HUES6 (cell line): ENCODE measurements around the gene PHF2.

Experiments
- H3K27ac ChIP-seq: 2 replicates; pipeline ENCODE4 v1.7.0; 2013; ENCODE audit warnings: low read depth, mild to moderate bottlenecking, low read length, inconsistent platforms
- H3K27me3 ChIP-seq: 2 replicates; pipeline ENCODE4 v1.6.1; 2013; ENCODE audit warnings: low read length; ENCODE audit not compliant: control insufficient read depth, insufficient read depth
- H3K36me3 ChIP-seq: 2 replicates; pipeline ENCODE4 v1.6.1; 2013; ENCODE audit warnings: low read length; ENCODE audit not compliant: control insufficient read depth, insufficient read depth
- H3K4me1 ChIP-seq: 2 replicates; pipeline ENCODE4 v1.6.1; 2013; ENCODE audit warnings: low read length; ENCODE audit not compliant: control insufficient read depth, insufficient read depth
- H3K4me3 ChIP-seq: 2 replicates; pipeline ENCODE4 v1.5.1; 2013; ENCODE audit warnings: low read depth, low read length
- H3K9ac ChIP-seq: one replicate; pipeline ENCODE4 v1.6.1; 2013; ENCODE audit warnings: mild to moderate bottlenecking, low read length
- H3K9me3 ChIP-seq: 2 replicates; pipeline ENCODE4 v1.6.1; 2013; ENCODE audit warnings: low read depth, low read length; ENCODE audit not compliant: control insufficient read depth, insufficient read depth

Gene PHF2

DNA sequence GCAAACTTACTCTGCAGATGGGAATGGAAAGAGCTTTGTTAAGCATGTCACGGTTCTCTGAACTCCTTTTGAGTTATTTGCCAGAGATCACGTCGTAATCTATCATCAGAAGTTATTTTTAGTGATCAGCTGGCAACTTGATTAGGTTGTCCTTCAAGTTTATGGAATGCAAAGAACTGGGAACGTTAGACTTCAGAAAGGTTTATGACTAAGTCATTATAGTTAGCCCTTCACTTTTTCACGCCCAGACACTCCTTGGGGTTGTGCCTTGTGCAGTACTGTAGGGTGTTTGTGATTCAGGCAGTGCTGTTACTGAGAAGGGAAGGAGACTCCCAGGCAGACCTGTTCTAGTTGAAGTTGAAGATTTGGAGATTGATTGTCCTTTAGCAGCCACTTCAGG lies 26.8 kb upstream of the PHF2 start:
- Histone ChIP-seq H3K4me3 (no peak overlapping the region), H3K9ac (no peak overlapping the region), H3K4me1 (peaks cover 4% of the 10 kb centered on the region), H3K36me3 (peaks cover 71% of the 10 kb centered on the region), H3K9me3 (no peaks in the 10 kb centered on the region), H3K27me3 (no peaks in the 10 kb centered on the region), H3K27ac (no peak overlapping the region)

DNA sequence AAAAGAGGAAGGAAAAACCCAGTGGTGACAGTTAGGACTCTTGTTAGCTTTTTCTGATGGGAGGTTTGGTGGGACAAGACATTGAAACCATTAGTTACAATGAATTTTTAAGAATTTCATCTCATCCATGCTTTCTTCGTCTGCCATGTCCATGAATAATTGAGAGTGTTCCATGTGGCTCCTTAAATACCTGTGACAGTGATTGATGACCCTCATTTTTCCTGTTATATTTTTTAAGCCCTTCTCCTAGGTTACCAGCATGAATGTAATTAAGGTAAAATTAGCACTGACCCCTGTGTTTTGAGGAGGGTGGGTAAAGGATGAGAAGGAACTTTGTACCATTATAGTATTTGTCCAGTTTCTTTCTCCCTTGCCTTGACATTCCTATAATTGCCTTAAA lies 23.5 kb upstream of the PHF2 start:
- Histone ChIP-seq H3K4me3 (no peak overlapping the region), H3K27me3 (no peaks in the 10 kb centered on the region), H3K9me3 (no peaks in the 10 kb centered on the region), H3K36me3 (peaks cover 71% of the 10 kb centered on the region), H3K9ac (no peak overlapping the region), H3K4me1 (peaks cover 14% of the 10 kb centered on the region), H3K27ac (no peak overlapping the region)

DNA sequence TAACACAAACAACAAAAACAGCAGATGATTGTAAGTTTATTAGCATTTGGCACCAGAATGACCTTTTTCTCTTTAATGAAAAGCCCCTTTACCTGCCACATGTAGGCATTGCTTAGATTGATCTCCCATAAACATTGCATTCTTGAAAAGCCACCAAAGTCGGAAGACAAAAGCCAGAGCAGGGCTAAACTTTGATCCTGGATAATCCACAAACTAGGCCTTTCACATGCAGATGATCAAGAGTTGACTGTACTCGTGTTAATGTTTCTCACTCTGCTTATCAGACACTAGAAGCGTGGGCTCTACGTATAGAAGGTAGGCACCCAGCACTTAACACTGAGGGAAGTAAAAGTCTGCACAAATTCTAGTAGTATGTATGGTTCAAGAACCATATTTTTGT lies 21.0 kb upstream of the PHF2 start:
- Histone ChIP-seq H3K4me1 (peaks cover 14% of the 10 kb centered on the region), H3K9ac (no peak overlapping the region), H3K36me3 (peaks cover 83% of the 10 kb centered on the region), H3K9me3 (no peaks in the 10 kb centered on the region), H3K4me3 (no peak overlapping the region), H3K27ac (no peak overlapping the region), H3K27me3 (no peaks in the 10 kb centered on the region)

- Histone ChIP-seq H3K27me3 (no peaks in the 10 kb centered on the region), H3K4me3 (no peak overlapping the region), H3K9me3 (no peaks in the 10 kb centered on the region), H3K9ac (no peak overlapping the region), H3K4me1 (peaks cover 14% of the 10 kb centered on the region), H3K27ac (no peak overlapping the region), H3K36me3 (peaks cover 82% of the 10 kb centered on the region)
These were observed 18.8 kb upstream of the PHF2 start for GRCh38 chr9:93557366-93558137.

DNA sequence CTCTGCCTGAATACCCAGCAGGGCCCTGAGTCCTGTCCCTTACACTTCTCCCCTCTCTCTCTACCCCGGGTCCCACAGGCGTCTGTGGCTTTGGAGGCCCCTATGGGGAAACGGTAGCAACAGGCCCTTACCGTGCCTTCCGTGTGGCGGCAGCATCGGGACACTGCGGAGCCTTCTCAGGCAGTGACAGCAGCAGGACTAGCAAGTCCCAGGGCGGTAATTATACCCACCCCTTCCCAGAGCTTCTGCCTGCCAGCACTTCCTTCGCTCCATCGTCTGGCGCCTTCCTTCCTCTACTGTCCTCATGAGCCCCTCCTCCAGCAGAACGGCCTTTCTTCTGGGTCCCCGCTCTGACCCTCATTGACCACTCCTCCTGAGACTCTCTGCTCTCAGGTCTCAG lies 17.9 kb upstream of the PHF2 start:
- Histone ChIP-seq H3K4me1 (peaks cover 14% of the 10 kb centered on the region), H3K9me3 (no peaks in the 10 kb centered on the region), H3K27ac (no peak overlapping the region), H3K27me3 (no peaks in the 10 kb centered on the region), H3K9ac (no peak overlapping the region), H3K4me3 (no peak overlapping the region), H3K36me3 (peaks cover 82% of the 10 kb centered on the region)

DNA sequence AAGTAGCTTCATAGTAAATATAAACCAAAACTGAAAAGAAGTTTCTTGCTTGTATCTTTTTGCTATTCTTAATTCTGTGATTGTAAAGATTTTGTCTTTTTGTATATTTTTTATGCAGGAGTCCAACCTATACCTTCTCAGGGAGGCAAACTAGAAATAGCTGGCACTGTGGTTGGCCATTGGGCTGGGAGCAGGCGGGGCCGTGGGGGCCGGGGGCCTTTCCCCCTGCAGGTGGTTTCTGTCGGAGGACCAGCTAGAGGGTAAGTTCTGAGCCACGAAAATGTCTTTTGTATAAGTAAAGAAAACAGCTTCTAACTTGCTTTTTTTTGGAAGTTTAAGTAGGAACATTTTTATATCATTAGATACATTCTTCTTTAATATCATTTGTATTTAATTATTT lies 15.4 kb upstream of the PHF2 start:
- H3K27me3 ChIP-seq = no peaks in the 10 kb centered on the region
- no peak overlapping the region for H3K27ac ChIP-seq
- no peaks in the 10 kb centered on the region for H3K9me3 ChIP-seq
- no peaks in the 10 kb centered on the region for H3K4me1 ChIP-seq
- H3K4me3 ChIP-seq = no peak overlapping the region
- no peak overlapping the region for H3K9ac ChIP-seq
- peaks cover 75% of the 10 kb centered on the region for H3K36me3 ChIP-seq

GRCh38 chr9:93562157-93562556 lies 14.2 kb upstream of the PHF2 start:
- H3K9me3 ChIP-seq = no peaks in the 10 kb centered on the region
- no peak overlapping the region for H3K27ac ChIP-seq
- H3K9ac ChIP-seq = no peak overlapping the region
- H3K36me3 ChIP-seq = peaks cover 68% of the 10 kb centered on the region
- peaks cover 4% of the 10 kb centered on the region; the same call in 1 of the 2 replicates for H3K4me1 ChIP-seq
- no peak overlapping the region for H3K4me3 ChIP-seq
- H3K27me3 ChIP-seq = no peaks in the 10 kb centered on the region

GRCh38 chr9:93565089-93565488 lies 11.3 kb upstream of the PHF2 start:
- H3K4me3 ChIP-seq = no peak overlapping the region
- H3K27me3 ChIP-seq = no peaks in the 10 kb centered on the region
- H3K4me1 ChIP-seq = peaks cover 12% of the 10 kb centered on the region; the same call in 1 of the 2 replicates
- H3K9me3 ChIP-seq = no peaks in the 10 kb centered on the region
- H3K27ac ChIP-seq = no peak overlapping the region
- H3K36me3 ChIP-seq = peaks cover 42% of the 10 kb centered on the region
- no peak overlapping the region for H3K9ac ChIP-seq

DNA sequence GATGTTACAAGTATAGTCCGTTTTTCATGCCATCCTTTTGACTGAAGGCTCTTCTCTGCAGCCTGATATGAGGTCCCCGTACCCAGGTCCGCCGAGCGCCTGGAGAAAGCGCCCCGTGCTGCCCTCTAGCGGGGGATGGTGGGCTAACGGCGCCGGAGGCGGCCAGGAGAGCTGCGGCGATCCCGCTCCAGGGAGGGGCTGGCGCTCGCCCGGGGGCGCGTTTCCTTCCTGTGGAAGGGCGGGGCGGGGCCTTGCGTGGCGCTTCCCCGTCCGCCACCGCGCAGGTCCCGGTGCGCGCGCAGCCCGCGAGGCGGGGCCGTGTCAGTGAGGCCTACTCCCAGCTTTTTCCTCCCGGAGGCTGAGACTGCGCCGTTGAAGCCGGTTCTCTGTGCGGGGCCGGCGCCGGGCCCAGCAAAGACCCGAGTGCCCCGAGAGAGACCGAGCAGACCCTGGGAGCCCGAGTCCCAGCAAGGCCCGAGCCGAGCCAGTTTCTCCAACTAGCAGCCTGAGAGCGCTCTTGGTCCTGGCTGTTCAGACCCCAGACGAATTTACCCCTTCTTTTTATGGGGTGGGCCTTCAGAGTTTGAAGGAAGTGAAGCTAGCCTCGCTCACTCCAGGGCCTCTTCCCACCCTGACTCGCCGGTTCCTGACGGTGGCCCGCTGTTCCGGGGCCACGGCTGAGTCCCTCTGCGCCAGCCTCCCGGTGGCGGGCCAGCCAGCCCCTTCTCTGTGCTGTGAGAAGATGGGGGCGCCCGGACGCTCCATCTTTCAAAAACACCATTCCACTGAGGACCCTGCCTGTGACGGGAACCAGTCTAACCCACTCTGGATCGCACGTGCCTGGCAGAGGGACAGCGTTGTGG lies 9.7 kb upstream of the PHF2 start:
- Histone ChIP-seq H3K4me1 (peaks cover 12% of the 10 kb centered on the region; the same call in 1 of the 2 replicates), H3K27ac (peak overlapping the region; percentile 89; the same call in 1 of the 2 replicates), H3K9ac (peak overlapping the region; percentile 91), H3K9me3 (peaks cover 5% of the 10 kb centered on the region; the same call in 1 of the 2 replicates), H3K36me3 (peaks cover 29% of the 10 kb centered on the region), H3K27me3 (no peaks in the 10 kb centered on the region), H3K4me3 (peak overlapping the region; percentile 73)

DNA sequence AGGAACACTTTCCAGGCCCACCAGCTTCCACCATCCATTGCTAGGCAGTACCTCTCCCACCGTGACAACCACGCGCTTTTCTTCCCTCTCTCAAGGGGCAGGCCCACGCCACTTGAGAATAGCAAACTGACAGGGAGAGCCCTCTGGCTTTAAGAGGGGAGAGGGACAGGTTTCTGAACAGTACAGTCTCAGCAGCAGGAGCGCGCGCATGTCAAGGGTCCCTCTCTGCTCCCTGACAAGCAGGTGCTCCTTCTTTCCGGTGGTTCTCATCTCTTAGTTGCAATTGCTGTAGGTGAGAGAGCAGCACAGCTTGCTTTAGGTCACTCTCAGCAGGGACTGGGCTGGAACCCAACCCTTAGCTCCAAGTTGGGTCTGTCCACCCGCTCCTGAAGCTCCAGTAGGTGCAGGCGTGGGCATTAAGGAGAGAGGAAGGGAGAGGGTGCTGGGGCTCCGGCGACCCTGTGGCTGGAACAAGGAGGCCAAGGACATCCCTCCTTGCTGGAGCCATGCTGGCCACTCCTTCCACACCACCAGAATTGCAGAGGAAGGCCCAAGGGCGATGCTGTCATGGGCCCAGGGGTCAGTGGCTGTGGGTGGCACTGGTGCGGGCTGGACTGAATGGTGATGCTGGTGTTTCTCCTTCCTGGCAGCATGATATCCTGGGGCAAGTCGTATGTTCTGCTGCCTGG lies 9.0 kb upstream of the PHF2 start:
- Histone ChIP-seq H3K36me3 (peaks cover 21% of the 10 kb centered on the region), H3K9ac (peak overlapping the region; percentile 91), H3K27me3 (no peaks in the 10 kb centered on the region), H3K4me1 (peaks cover 12% of the 10 kb centered on the region; the same call in 1 of the 2 replicates), H3K4me3 (peak overlapping the region; percentile 73), H3K9me3 (peaks cover 5% of the 10 kb centered on the region; the same call in 1 of the 2 replicates), H3K27ac (no peak overlapping the region)
